H1 (cell line): ENCODE results near the gene HM13. TPM values are rescaled to one million over a fixed set of nuclear protein-coding genes. Genes with fewer than 3 reads are reported as not detected.

Experiments used
- CTCF ChIA-PET: fragments of 300-600 bp; sonication (Branson Sonifier 250); formaldehyde crosslinking; loops from one replicate; lab custom pipeline; 2021; ENCODE audit not compliant: partially characterized antibody; lab: Charles Lee
- POLR2A ChIA-PET: fragments of 300-600 bp; sonication (Branson Sonifier 250); formaldehyde crosslinking; loops from one replicate; lab custom pipeline; 2021; ENCODE audit warnings: inconsistent platforms; ENCODE audit not compliant: partially characterized antibody; lab: Charles Lee
- DNase-seq, 2 experiments: peaks; one replicate each; pipeline versions ENCODE4 v3.0.0 to v3.0.0-alpha.2; 2010 to 2022; ENCODE audit warnings: low spot score in 2 of 2, low read depth in 1 of 2, mixed read lengths in 1 of 2
- FAIRE-seq: peaks from 2 replicates; lab custom pipeline; 2011; peaks lifted over from hg19 to GRCh38; lab: Jason Lieb, UNC
- H2AFZ ChIP-seq: 2 replicates; pipeline ENCODE4 v1.8.1; 2012; ENCODE audit warnings: low read length, inconsistent platforms
- H2AK5ac ChIP-seq: 2 replicates; pipeline ENCODE4 v1.6.1; 2013; ENCODE audit warnings: low read depth, low read length
- H2BK120ac ChIP-seq: replicated peaks from 2 replicates; pipeline ENCODE3; 2013; ENCODE audit warnings: low read depth, low read length, inconsistent platforms
- H2BK12ac ChIP-seq: 2 replicates; pipeline ENCODE4 v1.6.1; 2013; ENCODE audit warnings: low read depth, low read length
- H2BK15ac ChIP-seq: 2 replicates; pipeline ENCODE4 v1.6.1; 2013; ENCODE audit warnings: low read length
- H2BK20ac ChIP-seq: 2 replicates; pipeline ENCODE4 v1.6.1; 2013; ENCODE audit warnings: low read length
- H2BK5ac ChIP-seq: 2 replicates; pipeline ENCODE4 v1.6.1; 2013; ENCODE audit warnings: low read depth, low read length
- H3K14ac ChIP-seq: 2 replicates; pipeline ENCODE4 v1.6.1; 2013; ENCODE audit warnings: inconsistent platforms; ENCODE audit not compliant: insufficient read length
- H3K18ac ChIP-seq: 2 replicates; pipeline ENCODE4 v1.6.1; 2013; ENCODE audit warnings: low read length; ENCODE audit errors: extremely low read depth
- H3K23ac ChIP-seq: 2 replicates; pipeline ENCODE4 v1.6.1; 2013; ENCODE audit warnings: inconsistent platforms; ENCODE audit not compliant: insufficient read length
- H3K23me2 ChIP-seq: 2 replicates; pipeline ENCODE4 v1.6.1; 2013; ENCODE audit warnings: low read depth, low read length
- H3K27ac ChIP-seq: 2 replicates; pipeline ENCODE4 v1.6.1; 2011; ENCODE audit warnings: low read depth, low read length, inconsistent platforms
- H3K27me3 ChIP-seq, 4 experiments: replicated peaks in 1 of 4; 1 replicate in 1 of 4; 2 replicates in 3 of 4; pipeline versions ENCODE4 v1.6.1 to v1.8.1; 2011 to 2013; ENCODE audit warnings: low read length in 3 of 4, mild to moderate bottlenecking in 3 of 4, inconsistent platforms in 2 of 4, mixed read lengths in 2 of 4, moderate library complexity in 1 of 4; ENCODE audit not compliant: control insufficient read depth in 3 of 4, insufficient read depth in 3 of 4; ENCODE audit errors: extremely low read depth in 1 of 4
- H3K36me3 ChIP-seq, 4 experiments: 2 replicates each; pipeline versions ENCODE4 v1.6.1 to v1.8.1; 2011 to 2013; ENCODE audit warnings: mild to moderate bottlenecking in 4 of 4, low read length in 3 of 4, moderate library complexity in 2 of 4, control low read depth in 1 of 4, inconsistent platforms in 1 of 4; ENCODE audit not compliant: insufficient read depth in 4 of 4, control insufficient read depth in 2 of 4
- H3K4ac ChIP-seq: replicated peaks from 2 replicates; pipeline ENCODE3; 2013; ENCODE audit warnings: low read length, low read depth, mixed read lengths, inconsistent platforms; ENCODE audit not compliant: insufficient read length
- H3K4me1 ChIP-seq, 4 experiments: replicated peaks in 1 of 4; 1 replicate in 1 of 4; 2 replicates in 3 of 4; pipeline versions ENCODE4 v1.6.1 to v1.8.1; 2011 to 2013; ENCODE audit warnings: low read length in 3 of 4, inconsistent platforms in 2 of 4, mixed read lengths in 1 of 4; ENCODE audit not compliant: insufficient read depth in 4 of 4, control insufficient read depth in 3 of 4
- H3K4me2 ChIP-seq, 2 experiments: 2 replicates each; pipeline versions ENCODE4 v1.6.1 to v1.8.1; 2011 to 2013; ENCODE audit warnings: low read depth in 2 of 2, low read length in 2 of 2, control low read depth in 1 of 2, inconsistent platforms in 1 of 2, mild to moderate bottlenecking in 1 of 2; ENCODE audit not compliant: insufficient read depth in 1 of 2
- H3K4me3 ChIP-seq, 4 experiments: fragments of 200-600, 300-600 bp in 1 of 4; sonication (generic), shearing (Covaris generic), sonication (Bioruptor Twin) in 1 of 4; 2 replicates each; pipeline versions ENCODE4 v1.5.1 to v1.8.1; 2011 to 2016; ENCODE audit warnings: low read length in 4 of 4, low read depth in 3 of 4, control low read depth in 2 of 4, inconsistent platforms in 2 of 4, mild to moderate bottlenecking in 2 of 4, mixed read lengths in 1 of 4, moderate library complexity in 1 of 4; ENCODE audit not compliant: insufficient read depth in 2 of 4; ENCODE audit errors: extremely low read depth in 1 of 4
- H3K56ac ChIP-seq: replicated peaks from 2 replicates; pipeline ENCODE3; 2013; ENCODE audit warnings: low read depth, mild to moderate bottlenecking, mixed read lengths, low read length, inconsistent platforms; ENCODE audit not compliant: insufficient read length
- H3K79me1 ChIP-seq: 2 replicates; pipeline ENCODE4 v1.6.1; 2013; ENCODE audit warnings: low read depth, low read length, control low read depth
- H3K79me2 ChIP-seq, 2 experiments: 2 replicates each; pipeline versions ENCODE4 v1.6.1 to v1.8.1; 2012 to 2013; ENCODE audit warnings: low read length in 2 of 2, mild to moderate bottlenecking in 2 of 2, inconsistent platforms in 1 of 2; ENCODE audit not compliant: insufficient read depth in 2 of 2, control insufficient read depth in 1 of 2
- H3K9ac ChIP-seq, 4 experiments: replicated peaks in 1 of 4; 1 replicate in 1 of 4; 2 replicates in 3 of 4; pipeline versions ENCODE4 v1.6.1 to v1.8.1; 2011 to 2013; ENCODE audit warnings: low read depth in 3 of 4, low read length in 3 of 4, control low read depth in 2 of 4, mild to moderate bottlenecking in 2 of 4, moderate library complexity in 2 of 4, inconsistent platforms in 1 of 4; ENCODE audit errors: extremely low read depth in 1 of 4
- H3K9me3 ChIP-seq, 2 experiments: 2 replicates each; pipeline versions ENCODE4 v1.6.1 to v1.8.1; 2012 to 2013; ENCODE audit warnings: mild to moderate bottlenecking in 2 of 2, moderate library complexity in 2 of 2, control low read depth in 1 of 2, inconsistent platforms in 1 of 2, low read depth in 1 of 2, low read length in 1 of 2, mixed read lengths in 1 of 2; ENCODE audit not compliant: insufficient read depth in 2 of 2
- H4K20me1 ChIP-seq, 2 experiments: replicated peaks in 1 of 2; 2 replicates each; pipeline versions ENCODE3 to v1.8.1; 2011 to 2013; ENCODE audit warnings: inconsistent platforms in 2 of 2, low read length in 2 of 2, mild to moderate bottlenecking in 1 of 2; ENCODE audit not compliant: insufficient read depth in 2 of 2, control insufficient read depth in 1 of 2
- H4K5ac ChIP-seq: 2 replicates; pipeline ENCODE4 v1.6.1; 2013; ENCODE audit warnings: low read length, low read depth, mixed read lengths, inconsistent platforms; ENCODE audit not compliant: insufficient read length
- H4K8ac ChIP-seq: 2 replicates; pipeline ENCODE4 v1.8.0; 2013; ENCODE audit warnings: mild to moderate bottlenecking, moderate library complexity, low read length, inconsistent platforms; ENCODE audit not compliant: insufficient read depth; ENCODE audit errors: extremely low read depth
- H4K91ac ChIP-seq: replicated peaks from 2 replicates; pipeline ENCODE3; 2013; ENCODE audit warnings: low read length, mixed read lengths, inconsistent platforms; ENCODE audit not compliant: insufficient read length
- BACH1 ChIP-seq: IDR thresholded peaks from 2 replicates; pipeline ENCODE4 v1.6.1; 2012; ENCODE audit warnings: low read length, improper control_type of control experiment
- BRCA1 ChIP-seq: IDR thresholded peaks from 2 replicates; pipeline ENCODE4 v1.6.1; 2012; ENCODE audit warnings: low read depth, low read length, improper control_type of control experiment
- EZH2 ChIP-seq: fragments of 200-600 bp; sonication (generic); IDR thresholded peaks from 2 replicates; pipeline ENCODE4 v1.7.1; 2012; ENCODE audit warnings: low read depth, mild to moderate bottlenecking, moderate library complexity, low read length, inconsistent platforms; ENCODE audit not compliant: severe bottlenecking
- JUN ChIP-seq: IDR thresholded peaks from 2 replicates; pipeline ENCODE4 v1.6.1; 2011; ENCODE audit warnings: low read depth, mild to moderate bottlenecking, improper control_type of control experiment, low read length
- KDM5A ChIP-seq: fragments of 200-600 bp; IDR thresholded peaks from 2 replicates; pipeline ENCODE4 v1.7.1; 2012; ENCODE audit warnings: mild to moderate bottlenecking, low read length, inconsistent platforms, mixed read lengths
- MAFK ChIP-seq: IDR thresholded peaks from 2 replicates; pipeline ENCODE4 v1.6.1; 2012; ENCODE audit warnings: low read depth, mild to moderate bottlenecking, improper control_type of control experiment, low read length
- NANOG ChIP-seq: IDR thresholded peaks from 2 replicates; pipeline ENCODE4 v1.6.1; 2011; ENCODE audit warnings: low read length, low read depth, mild to moderate bottlenecking, inconsistent platforms; ENCODE audit not compliant: insufficient read depth, poor library complexity, severe bottlenecking
- POLR2A ChIP-seq, 2 experiments: IDR thresholded peaks; 1 replicate in 1 of 2; 2 replicates in 1 of 2; pipeline ENCODE4 v1.6.1; 2011; ENCODE audit warnings: low read depth in 2 of 2, low read length in 2 of 2, mild to moderate bottlenecking in 2 of 2; ENCODE audit errors: control extremely low read depth in 1 of 2
- RNF2 ChIP-seq: fragments of 200-900, 300-1000 bp; sonication (generic); IDR thresholded peaks from 2 replicates; pipeline ENCODE4 v1.7.1; 2016; ENCODE audit warnings: borderline replicate concordance, low read depth, mild to moderate bottlenecking, antibody characterized with exemption, low read length; ENCODE audit not compliant: poor library complexity, severe bottlenecking; ENCODE audit errors: missing control alignments
- SIRT6 ChIP-seq: IDR thresholded peaks from one replicate; pipeline ENCODE4 v1.7.1; 2012; ENCODE audit warnings: low read length, inconsistent platforms
- SP1 ChIP-seq: IDR thresholded peaks from 2 replicates; pipeline ENCODE4 v1.6.1; 2011; ENCODE audit warnings: low read depth, low read length
- SRF ChIP-seq: IDR thresholded peaks from 2 replicates; pipeline ENCODE4 v1.6.1; 2011; ENCODE audit warnings: mild to moderate bottlenecking, low read depth, low read length, moderate library complexity
- TAF1 ChIP-seq: IDR thresholded peaks from 2 replicates; pipeline ENCODE4 v1.6.1; 2011; ENCODE audit warnings: mild to moderate bottlenecking, low read depth, low read length
- TAF7 ChIP-seq: optimal IDR thresholded peaks from 2 replicates; pipeline ENCODE3; 2011; ENCODE audit warnings: low read depth, mild to moderate bottlenecking, inconsistent platforms, low read length, moderate library complexity, borderline replicate concordance
- TBP ChIP-seq: IDR thresholded peaks from 2 replicates; pipeline ENCODE4 v1.6.1; 2011; ENCODE audit warnings: low read depth, low read length, improper control_type of control experiment
- WGBS, 2 experiments: shearing (Covaris generic) in 1 of 2; methylation state at CpG; one replicate each; pipeline versions ENCODE4 v1.1.6 to v1.1.7; 2013 to 2015; ENCODE audit warnings: low lambda C conversion rate in 2 of 2, mixed read lengths in 2 of 2, inconsistent platforms in 1 of 2, low coverage in 1 of 2, missing lambda C conversion rate in 1 of 2; ENCODE audit not compliant: insufficient replicate concordance in 2 of 2, insufficient coverage in 1 of 2, insufficient read length in 1 of 2; ENCODE audit errors: extremely low coverage in 1 of 2, missing lambda C conversion rate in 1 of 2; 5-methylcytosine and 5-hydroxymethylcytosine counted together
- polyA plus RNA-seq, 7 experiments: library from polyadenylated mRNA; depleted of rRNA in 3 of 7; stranded (reverse) in 5 of 7; unstranded in 2 of 7; fragments of >200 nt in 5 of 7; fragments of 200-250 nt in 2 of 7; gene quantifications; 1 replicate in 5 of 7; 2 replicates in 1 of 7; 4 replicates in 1 of 7; pipeline versions ENCODE4 v1.2.1 to v1.2.3, GENCODE V29; 2011 to 2013; ENCODE audit warnings: missing spikeins in 2 of 7, mixed read lengths in 2 of 7
- total RNA-seq: library from RNA; stranded (reverse); fragmentation: NEBNext Ultra II Directional; extraction: Animal tissue kit (Norgen Biotek cat#: 25700); gene quantifications from 2 replicates; pipeline ENCODE4 v1.2.1, GENCODE V29; 2021

The HM13 gene
- total and polyA plus RNA-seq, 2 of the 8 experiments (the other 6 are each of a cell fraction or from before 2014, with no cell fraction given), result 118 to 183 TPM

- H2AFZ ChIP-seq, result no peak overlapping the region
- no peak for TF ChIP-seq TAF7
- no peak for TF ChIP-seq RNF2
- no peak for TF ChIP-seq MAFK
- no peak for TF ChIP-seq JUN
- TF ChIP-seq BACH1, result no peak
- TF ChIP-seq TAF1, result no peak
- no peak for TF ChIP-seq SP1
- no peak for TF ChIP-seq TBP
- no peak for TF ChIP-seq EZH2
- TF ChIP-seq KDM5A, result no peak
- TF ChIP-seq SIRT6, result no peak
- TF ChIP-seq NANOG, result no peak
- no peak for TF ChIP-seq BRCA1
- no peak for TF ChIP-seq POLR2A (IDR thresholded peaks at IDR 0.05; ENCODE audit: control extremely low read depth in 1 of 2, low read depth in 2 of 2, low read length in 2 of 2)
- TF ChIP-seq SRF, result no peak
These were observed 8.3 kb upstream of the HM13 start for GRCh38 chr20:31505903-31506302.

More at GRCh38 chr20:31505903-31506302, 8.3 kb upstream of the HM13 start:
- Histone ChIP-seq H2BK5ac (no peak overlapping the region), H4K8ac (no peak overlapping the region), H3K79me2 (no peaks in the 10 kb centered on the region), H3K9me3 (peaks cover 0 to 7% of the 10 kb centered on the region in 2 experiments; a peak in 2 of 4 replicates), H3K4ac (no peak overlapping the region), H3K79me1 (no peaks in the 10 kb centered on the region), H3K18ac (no peak overlapping the region), H3K27me3 (no peaks in the 10 kb centered on the region), H2AK5ac (no peak overlapping the region), H3K36me3 (no peaks in the 10 kb centered on the region), H3K4me1 (no peaks in the 10 kb centered on the region), H3K14ac (no peak overlapping the region), H3K4me3 (no peak overlapping the region), H3K4me2 (no peak overlapping the region), H3K23ac (no peak overlapping the region), H4K20me1 (no peaks in the 10 kb centered on the region), H4K5ac (no peak overlapping the region), H3K56ac (no peak overlapping the region), H3K27ac (no peak overlapping the region), H2BK12ac (no peak overlapping the region), H2BK15ac (no peak overlapping the region), H2BK120ac (no peak overlapping the region), H4K91ac (no peak overlapping the region), H2BK20ac (no peak overlapping the region), H3K23me2 (no peaks in the 10 kb centered on the region), H3K9ac (no peak overlapping the region)
- POLR2A ChIA-PET, result no interaction called here
- DNase-seq, result no peak
- CTCF ChIA-PET, result no interaction called here
- FAIRE-seq, result no peak
- 81% methylated on average over 1 of the region's 1 CpG; no CpG with 5 or more reads in 1 of the 2 experiments for WGBS, 2 experiments
